Ovary (tissue), 3 donors: ENCODE results near the gene MAP3K2.

Experiments
- POLR2A ChIP-seq: fragments of 450-650 bp; IDR thresholded peaks from one replicate; pipeline ENCODE4 v1.6.1; 2017; ENCODE audit warnings: antibody characterized with exemption, mild to moderate bottlenecking, moderate library complexity
- TF ChIP-seq, protein P1 (sequence below), 3 donors: fragments of 450-650 bp in 2 of 3; fragments of 200-600 bp in 1 of 3; IDR thresholded peaks; one replicate each; pipeline versions ENCODE4 v1.5.1 to v1.8.0; 2016 to 2022; ENCODE audit warnings: antibody characterized with exemption in 3 of 3, mild to moderate bottlenecking in 1 of 3
- donor health status: DM: no; HTN: no; CAD: no.

- TF ChIP-seq POLR2A = no peak
- TF ChIP-seq, protein P1, sequence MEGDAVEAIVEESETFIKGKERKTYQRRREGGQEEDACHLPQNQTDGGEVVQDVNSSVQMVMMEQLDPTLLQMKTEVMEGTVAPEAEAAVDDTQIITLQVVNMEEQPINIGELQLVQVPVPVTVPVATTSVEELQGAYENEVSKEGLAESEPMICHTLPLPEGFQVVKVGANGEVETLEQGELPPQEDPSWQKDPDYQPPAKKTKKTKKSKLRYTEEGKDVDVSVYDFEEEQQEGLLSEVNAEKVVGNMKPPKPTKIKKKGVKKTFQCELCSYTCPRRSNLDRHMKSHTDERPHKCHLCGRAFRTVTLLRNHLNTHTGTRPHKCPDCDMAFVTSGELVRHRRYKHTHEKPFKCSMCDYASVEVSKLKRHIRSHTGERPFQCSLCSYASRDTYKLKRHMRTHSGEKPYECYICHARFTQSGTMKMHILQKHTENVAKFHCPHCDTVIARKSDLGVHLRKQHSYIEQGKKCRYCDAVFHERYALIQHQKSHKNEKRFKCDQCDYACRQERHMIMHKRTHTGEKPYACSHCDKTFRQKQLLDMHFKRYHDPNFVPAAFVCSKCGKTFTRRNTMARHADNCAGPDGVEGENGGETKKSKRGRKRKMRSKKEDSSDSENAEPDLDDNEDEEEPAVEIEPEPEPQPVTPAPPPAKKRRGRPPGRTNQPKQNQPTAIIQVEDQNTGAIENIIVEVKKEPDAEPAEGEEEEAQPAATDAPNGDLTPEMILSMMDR (IDR thresholded peaks at IDR 0.05) = no peak
Measured at GRCh38 chr2:127371037-127371436, 16.7 kb downstream of the MAP3K2 start.
